Ishikawa (cell line): ENCODE measurements around the gene COL23A1.

Experiments used
- EGR1 ChIP-seq: IDR thresholded peaks from 2 replicates; pipeline ENCODE4 v1.6.1; 2012
- EP300 ChIP-seq: IDR thresholded peaks from 2 replicates; pipeline ENCODE4 v1.6.1; 2012; ENCODE audit warnings: borderline replicate concordance
- REST ChIP-seq: IDR thresholded peaks from 2 replicates; pipeline ENCODE4 v1.6.1; 2012; ENCODE audit warnings: low read depth, mild to moderate bottlenecking
- YY1 ChIP-seq: IDR thresholded peaks from 2 replicates; pipeline ENCODE4 v1.6.1; 2012; ENCODE audit warnings: low read depth

- TF ChIP-seq EGR1 (no peak), EP300 (no peak), YY1 (no peak), REST (no peak)
Measured at GRCh38 chr5:178293815-178294214, 296.4 kb downstream of the COL23A1 start.
